ENCODE measurements around the gene RADIL.

The RADIL gene

DNA sequence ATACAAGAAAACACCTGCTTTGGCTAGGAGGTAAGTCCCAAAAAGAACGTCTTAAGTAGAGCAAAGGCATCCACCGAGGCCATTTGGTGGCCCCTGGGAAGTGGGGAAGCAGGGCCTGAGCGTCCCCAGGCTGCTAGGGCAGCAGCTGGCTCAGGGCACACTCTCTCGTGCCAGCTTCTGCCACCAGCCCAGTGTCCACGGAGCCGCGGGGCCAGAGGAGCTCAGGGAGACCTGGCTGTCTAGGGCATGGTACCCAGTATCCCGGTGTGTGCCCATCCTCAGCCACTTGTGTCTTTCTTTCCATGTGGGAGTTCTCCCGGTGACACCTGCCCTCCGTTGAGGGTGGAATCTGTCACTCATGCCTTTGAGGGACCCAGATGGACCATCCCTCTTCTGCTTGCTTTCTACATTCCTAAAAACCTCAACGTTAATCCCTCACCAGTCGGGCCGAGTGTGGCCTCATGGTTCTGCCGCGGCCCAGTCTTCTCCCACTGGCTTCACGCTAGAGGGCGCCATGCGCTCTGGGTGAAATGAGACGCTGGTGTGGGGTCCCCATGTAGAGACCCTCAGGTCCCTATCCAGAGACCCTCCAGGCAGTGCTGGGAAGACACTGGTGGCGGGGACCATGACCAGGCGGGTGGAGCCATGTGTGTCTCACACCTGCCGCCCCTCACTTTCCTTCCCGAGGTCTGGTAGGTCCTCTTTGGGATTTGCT, 117.6 kb downstream of the RADIL start:
- Histone ChIP-seq H3K27ac (ENCODE audit: low read length) (no peak overlapping the region), H3K36me3 (replicated peaks; ENCODE audit: low read depth, low read length) (no peaks in the 10 kb centered on the region), H3K79me2 (ENCODE audit: low read length) (no peaks in the 10 kb centered on the region), H3K9me3 (ENCODE audit: insufficient read depth, low read length) (no peaks in the 10 kb centered on the region), H4K20me1 (ENCODE audit: insufficient read depth, low read length) (no peaks in the 10 kb centered on the region), H3K4me1 (ENCODE audit: low read length) (no peaks in the 10 kb centered on the region), H2AFZ (ENCODE audit: low read depth, low read length) (no peak overlapping the region), H3K9ac (ENCODE audit: low read length) (no peak overlapping the region), H3K4me2 (ENCODE audit: low read length) (no peak overlapping the region), H3K27me3 (ENCODE audit: low read depth, low read length) (no peaks in the 10 kb centered on the region), H3K4me3 (ENCODE audit: low read length) (no peak overlapping the region)
- TF ChIP-seq, protein P1, sequence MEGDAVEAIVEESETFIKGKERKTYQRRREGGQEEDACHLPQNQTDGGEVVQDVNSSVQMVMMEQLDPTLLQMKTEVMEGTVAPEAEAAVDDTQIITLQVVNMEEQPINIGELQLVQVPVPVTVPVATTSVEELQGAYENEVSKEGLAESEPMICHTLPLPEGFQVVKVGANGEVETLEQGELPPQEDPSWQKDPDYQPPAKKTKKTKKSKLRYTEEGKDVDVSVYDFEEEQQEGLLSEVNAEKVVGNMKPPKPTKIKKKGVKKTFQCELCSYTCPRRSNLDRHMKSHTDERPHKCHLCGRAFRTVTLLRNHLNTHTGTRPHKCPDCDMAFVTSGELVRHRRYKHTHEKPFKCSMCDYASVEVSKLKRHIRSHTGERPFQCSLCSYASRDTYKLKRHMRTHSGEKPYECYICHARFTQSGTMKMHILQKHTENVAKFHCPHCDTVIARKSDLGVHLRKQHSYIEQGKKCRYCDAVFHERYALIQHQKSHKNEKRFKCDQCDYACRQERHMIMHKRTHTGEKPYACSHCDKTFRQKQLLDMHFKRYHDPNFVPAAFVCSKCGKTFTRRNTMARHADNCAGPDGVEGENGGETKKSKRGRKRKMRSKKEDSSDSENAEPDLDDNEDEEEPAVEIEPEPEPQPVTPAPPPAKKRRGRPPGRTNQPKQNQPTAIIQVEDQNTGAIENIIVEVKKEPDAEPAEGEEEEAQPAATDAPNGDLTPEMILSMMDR (IDR thresholded peaks at IDR 0.05; ENCODE audit: low read depth, low read length): no peak
- TF ChIP-seq EZH2phosphoT487 (IDR thresholded peaks at IDR 0.05; ENCODE audit: low read depth): no peak

DNA sequence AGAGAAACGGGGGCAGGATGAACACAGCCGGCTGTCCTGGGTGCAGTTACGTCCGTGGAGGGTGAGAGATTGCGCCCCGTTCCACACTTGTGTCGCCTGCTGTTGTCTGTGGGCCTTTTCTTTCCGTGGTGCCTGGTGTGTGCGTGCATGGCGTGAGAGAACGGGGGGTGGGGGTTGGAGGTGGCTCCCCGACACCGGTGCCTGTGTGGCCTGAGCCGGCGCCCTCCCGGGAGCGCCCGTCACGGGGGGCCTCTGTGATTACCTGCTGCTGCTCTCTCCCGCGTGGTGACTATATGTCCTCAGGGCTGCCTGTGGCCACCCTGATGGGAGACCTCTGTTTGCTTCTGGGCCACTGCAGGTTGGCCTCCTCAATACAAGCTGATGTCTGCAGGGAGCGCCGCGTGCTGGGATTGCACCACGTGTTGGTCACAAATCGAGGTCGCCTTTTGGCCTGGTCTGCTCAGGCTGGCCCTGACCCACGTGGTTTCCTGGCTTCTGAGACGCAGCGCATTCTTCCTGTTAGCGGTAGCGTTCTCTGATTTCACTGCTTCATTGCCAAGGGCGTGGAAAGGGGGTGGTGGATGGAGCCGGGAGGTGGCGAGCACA, 119.0 kb downstream of the RADIL start:
- Histone ChIP-seq H3K27me3 (ENCODE audit: low read depth, low read length) (no peaks in the 10 kb centered on the region), H3K79me2 (ENCODE audit: low read length) (no peaks in the 10 kb centered on the region), H3K4me3 (ENCODE audit: low read length) (no peak overlapping the region), H3K27ac (ENCODE audit: low read length) (no peak overlapping the region), H3K9ac (ENCODE audit: low read length) (no peak overlapping the region), H3K9me3 (ENCODE audit: insufficient read depth, low read length) (no peaks in the 10 kb centered on the region), H4K20me1 (ENCODE audit: insufficient read depth, low read length) (no peaks in the 10 kb centered on the region), H3K36me3 (replicated peaks; ENCODE audit: low read depth, low read length) (no peaks in the 10 kb centered on the region), H2AFZ (ENCODE audit: low read depth, low read length) (no peak overlapping the region), H3K4me2 (ENCODE audit: low read length) (no peak overlapping the region), H3K4me1 (ENCODE audit: low read length) (no peaks in the 10 kb centered on the region)
- no peak for TF ChIP-seq EZH2phosphoT487 (IDR thresholded peaks at IDR 0.05; ENCODE audit: low read depth)
- TF ChIP-seq, protein P1 (IDR thresholded peaks at IDR 0.05; ENCODE audit: low read depth, low read length): no peak

DNA sequence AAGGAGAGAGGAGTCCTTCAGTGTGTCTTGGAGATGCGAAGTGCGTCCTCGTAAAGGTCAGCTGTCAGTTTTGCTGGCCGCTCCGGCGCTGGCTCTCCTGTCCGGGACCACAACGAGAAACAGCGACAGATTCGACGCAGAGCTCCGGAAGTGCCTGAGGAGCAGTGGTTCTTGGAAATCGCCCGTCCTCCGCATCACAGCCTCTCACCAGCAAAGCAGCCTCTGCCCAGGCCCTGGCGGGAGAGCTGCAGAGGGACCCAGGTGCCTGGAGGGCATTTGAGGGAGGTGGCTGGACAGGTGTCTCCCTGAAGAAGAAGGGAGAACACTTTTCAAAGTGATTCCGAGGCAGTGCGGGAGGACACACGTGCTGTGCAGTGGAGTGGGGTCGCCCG, 119.7 kb downstream of the RADIL start:
- no peaks in the 10 kb centered on the region for H3K36me3 ChIP-seq (replicated peaks; ENCODE audit: low read depth, low read length)
- no peaks in the 10 kb centered on the region for H4K20me1 ChIP-seq (ENCODE audit: insufficient read depth, low read length)
- no peaks in the 10 kb centered on the region for H3K27me3 ChIP-seq (ENCODE audit: low read depth, low read length)
- no peaks in the 10 kb centered on the region for H3K9me3 ChIP-seq (ENCODE audit: insufficient read depth, low read length)
- H2AFZ ChIP-seq (ENCODE audit: low read depth, low read length): no peak overlapping the region
- no peak overlapping the region for H3K4me2 ChIP-seq (ENCODE audit: low read length)
- H3K9ac ChIP-seq (ENCODE audit: low read length): no peak overlapping the region
- H3K79me2 ChIP-seq (ENCODE audit: low read length): no peaks in the 10 kb centered on the region
- no peak overlapping the region for H3K27ac ChIP-seq (ENCODE audit: low read length)
- H3K4me1 ChIP-seq (ENCODE audit: low read length): no peaks in the 10 kb centered on the region
- no peak overlapping the region for H3K4me3 ChIP-seq (ENCODE audit: low read length)
- TF ChIP-seq EZH2phosphoT487 (IDR thresholded peaks at IDR 0.05; ENCODE audit: low read depth): no peak
- TF ChIP-seq, protein P1 (IDR thresholded peaks at IDR 0.05; ENCODE audit: low read depth, low read length): no peak

DNA sequence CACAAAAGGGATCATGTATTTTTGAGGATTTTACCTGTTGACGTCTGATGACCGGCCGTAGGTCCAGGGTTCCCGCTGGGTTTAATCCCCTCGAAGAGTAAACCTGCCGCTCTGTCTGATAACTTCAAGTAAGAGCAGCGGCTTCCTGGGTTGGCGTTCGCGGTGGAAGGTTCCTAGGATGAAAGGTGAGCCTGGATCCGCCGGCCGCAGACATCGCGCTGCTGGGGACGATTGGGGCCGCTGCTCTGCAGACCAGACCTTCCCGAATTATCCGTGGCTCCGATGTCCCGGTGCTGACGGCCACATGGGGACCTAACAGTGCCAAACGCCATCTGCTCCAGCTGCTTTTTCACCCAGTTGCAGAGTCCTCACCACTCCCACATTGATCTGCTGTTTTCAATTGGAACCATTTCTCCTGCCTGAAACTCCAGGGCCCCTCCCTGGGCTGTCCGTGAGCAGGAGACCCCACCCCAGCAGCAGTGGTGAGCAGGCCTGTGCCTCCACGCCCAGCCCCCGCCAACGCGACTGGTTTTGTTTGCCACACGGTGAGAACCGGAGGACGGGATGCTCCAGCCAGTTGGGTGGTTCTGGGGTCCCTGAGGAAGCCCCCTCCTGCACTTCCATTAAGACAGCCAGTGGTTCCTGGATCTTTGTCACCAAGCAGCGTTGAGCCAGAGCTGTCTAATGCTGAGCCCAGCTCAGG, 120.3 kb downstream of the RADIL start:
- no peaks in the 10 kb centered on the region for H3K36me3 ChIP-seq (replicated peaks; ENCODE audit: low read depth, low read length)
- H3K9me3 ChIP-seq (ENCODE audit: insufficient read depth, low read length): no peaks in the 10 kb centered on the region
- no peak overlapping the region for H3K4me3 ChIP-seq (ENCODE audit: low read length)
- no peaks in the 10 kb centered on the region for H3K27me3 ChIP-seq (ENCODE audit: low read depth, low read length)
- no peak overlapping the region for H3K9ac ChIP-seq (ENCODE audit: low read length)
- no peak overlapping the region for H3K27ac ChIP-seq (ENCODE audit: low read length)
- no peaks in the 10 kb centered on the region for H3K79me2 ChIP-seq (ENCODE audit: low read length)
- no peak overlapping the region for H3K4me2 ChIP-seq (ENCODE audit: low read length)
- H2AFZ ChIP-seq (ENCODE audit: low read depth, low read length): no peak overlapping the region
- no peaks in the 10 kb centered on the region for H3K4me1 ChIP-seq (ENCODE audit: low read length)
- TF ChIP-seq, protein P1 (IDR thresholded peaks at IDR 0.05; ENCODE audit: low read depth, low read length): no peak
- no peak for TF ChIP-seq EZH2phosphoT487 (IDR thresholded peaks at IDR 0.05; ENCODE audit: low read depth)
- no peaks in the 10 kb centered on the region for H4K20me1 ChIP-seq (ENCODE audit: insufficient read depth, low read length)

Measured in OCI-LY3 (cell line).